ENCODE measurements around the gene DDN. TPM values are rescaled to one million over a fixed set of nuclear protein-coding genes. Genes with fewer than 3 reads are reported as not detected.

DDN gene
- under 0.01 and 0.18 TPM in 2 replicates for total RNA-seq

GRCh38 chr12:48999371-49000131 is at the start of gene DDN:
DDN (minus strand) TSS chr12:48999375; CDS start chr12:48999287, 88 bp downstream.

GRCh38 chr12:49018261-49019119 is 19.3 kb upstream of the DDN start, which contains the start of gene PRKAG1:
PRKAG1 (minus strand) TSS chr12:49018776; CDS start chr12:49018740, 36 bp downstream.

GRCh38 chr12:48978291-48978740 is 20.9 kb downstream of the DDN start, which contains the start of gene WNT1:
WNT1 (plus strand) TSS chr12:48978322; CDS start chr12:48978651, 329 bp downstream.

GRCh38 chr12:48957141-48958048 is 41.8 kb downstream of the DDN start, which contains the start of gene ARF3:
ARF3 (minus strand) TSS chr12:48957487; CDS start chr12:48941095, 16,392 bp downstream.

Other genes starting within 250 kb of the DDN start
- gene ADCY6, start 210.3 kb downstream of the DDN start, total RNA-seq, result 41.0 and 43.7 TPM in 2 replicates
- 12.2 and 12.4 TPM in 2 replicates for gene CACNB3, start 180.9 kb downstream of the DDN start, total RNA-seq
- 79.4 and 91.2 TPM in 2 replicates for gene DDX23, start 147.2 kb downstream of the DDN start, total RNA-seq
- gene RND1, start 133.5 kb downstream of the DDN start, total RNA-seq, result 0.14 and 0.55 TPM in 2 replicates
- 38.7 and 43.6 TPM in 2 replicates for gene FKBP11, start 73.9 kb downstream of the DDN start, total RNA-seq
- gene ARF3, start 41.9 kb downstream of the DDN start, total RNA-seq, result 25.3 and 27.6 TPM in 2 replicates
- 0.18 TPM in 1 of 2 replicates, not detected in the other for gene WNT10B, start 27.6 kb downstream of the DDN start, total RNA-seq
- not detected in 2 replicates for gene WNT1, start 21.1 kb downstream of the DDN start, total RNA-seq
- gene PRKAG1, start 19.4 kb upstream of the DDN start, total RNA-seq, result 77.1 and 87.0 TPM in 2 replicates
- 14.9 and 20.7 TPM in 2 replicates for gene KMT2D, start 61.4 kb upstream of the DDN start, total RNA-seq
- gene RHEBL1, start 70.6 kb upstream of the DDN start, total RNA-seq, result 0.28 TPM in 1 of 2 replicates, not detected in the other
- gene DHH, start 95.4 kb upstream of the DDN start, total RNA-seq, result under 0.01 and 0.09 TPM in 2 replicates
- 57.7 and 58.9 TPM in 2 replicates for gene LMBR1L, start 111.5 kb upstream of the DDN start, total RNA-seq
- 546 and 788 TPM in 2 replicates for gene TUBA1B, start 132.0 kb upstream of the DDN start, total RNA-seq
- 514 and 549 TPM in 2 replicates for gene TUBA1A, start 189.7 kb upstream of the DDN start, total RNA-seq

Measured in smooth muscle cell of bladder (primary cell).